Stimulated activated CD4-positive, alpha-beta T cell treated with anti-CD3 and anti-CD28 coated beads, Interleukin-1b, Interleukin-23, amount 100 ng/mL, for 24 hours (primary cell): ENCODE measurements around the gene TRMT44.

Source experiments
- DNase-seq, 4 experiments: peaks; one replicate each; pipeline ENCODE4 v3.0.0-alpha.2; 2020; ENCODE audit warnings: low read depth in 4 of 4, low spot score in 1 of 4

TRMT44 gene

DNA sequence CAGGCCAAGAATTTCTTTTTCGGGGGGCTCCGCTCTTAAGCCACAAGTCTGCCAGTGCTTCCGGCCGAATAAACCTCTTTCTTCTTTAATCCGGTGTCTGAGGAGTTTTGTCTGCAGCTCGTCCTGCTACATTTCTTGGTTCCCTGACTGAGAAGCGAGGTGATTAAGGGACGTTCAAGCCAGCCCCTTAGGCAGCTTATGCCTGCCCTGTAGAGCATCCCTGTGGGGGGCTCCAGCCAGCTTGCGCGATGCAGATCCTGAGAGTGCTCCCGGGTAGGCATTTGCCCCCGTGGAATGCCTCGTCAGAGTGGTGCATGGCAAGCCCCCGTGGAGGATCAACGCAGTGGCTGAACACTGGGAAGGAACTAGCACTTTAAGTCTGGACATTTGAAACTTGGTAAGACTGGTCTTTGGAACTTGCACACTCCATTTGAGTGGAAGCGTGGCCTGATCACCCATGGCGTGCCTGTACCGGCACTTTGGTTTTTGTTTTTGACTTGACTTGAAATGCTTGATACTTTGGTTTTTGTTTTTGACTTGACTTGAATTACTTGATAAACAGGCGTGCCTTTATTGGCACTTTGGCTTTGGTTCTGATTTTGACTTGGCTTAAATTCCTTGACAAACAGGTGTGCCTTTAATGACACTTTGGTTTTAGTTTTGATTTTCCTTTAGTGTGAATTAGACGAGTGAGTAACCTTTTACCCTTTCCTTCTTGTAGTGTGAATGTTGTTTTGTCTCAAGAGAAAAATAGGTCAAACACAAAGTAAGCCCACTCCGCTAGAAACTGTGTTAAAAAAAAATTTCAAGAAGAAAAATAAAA, 6.1 kb upstream of the TRMT44 start:
- no peak for DNase-seq

DNA sequence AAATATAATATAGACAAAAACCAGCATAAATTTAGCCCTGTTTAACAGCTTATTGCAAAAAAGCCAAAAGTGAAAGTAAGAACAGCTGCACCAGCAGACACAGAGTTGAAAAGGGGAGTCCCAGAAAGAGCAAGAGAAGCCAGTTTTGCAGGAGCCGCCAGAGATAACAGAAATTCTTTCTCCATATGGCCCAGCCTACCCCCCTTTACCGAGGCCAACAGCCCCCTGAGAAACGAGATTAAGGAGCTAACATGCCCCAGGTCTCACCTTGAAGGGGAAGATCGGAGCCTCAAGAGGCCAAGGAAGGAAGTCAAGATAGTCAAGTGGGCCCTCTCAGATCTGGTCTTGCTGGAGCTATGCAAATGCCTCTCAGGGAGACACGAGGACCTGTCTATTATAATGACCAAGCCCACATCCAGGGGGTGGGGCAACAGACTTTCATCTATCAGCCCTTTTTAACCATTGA, 4.9 kb upstream of the TRMT44 start:
- no peak for DNase-seq

DNA sequence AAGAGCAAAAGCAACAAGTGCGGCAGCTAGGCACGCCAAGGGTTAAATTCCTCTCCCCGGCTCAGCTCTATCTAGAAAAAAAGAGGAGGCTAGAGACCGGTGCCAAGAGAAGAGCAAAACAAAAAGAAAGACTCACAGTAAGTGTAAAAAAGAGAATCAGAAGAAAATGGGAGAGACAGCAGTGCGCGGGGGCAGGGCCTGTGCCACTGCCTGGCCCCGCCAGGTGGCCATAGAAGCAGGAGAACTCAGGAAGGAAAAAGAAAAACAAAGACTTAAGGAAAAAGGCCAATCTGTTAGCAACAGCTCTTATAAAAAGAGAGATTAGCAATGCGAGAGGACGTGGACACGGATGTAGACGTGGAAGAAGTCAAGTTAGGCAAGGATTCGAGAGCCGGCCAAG, 3.3 kb upstream of the TRMT44 start:
- DNase-seq: no peak

DNA sequence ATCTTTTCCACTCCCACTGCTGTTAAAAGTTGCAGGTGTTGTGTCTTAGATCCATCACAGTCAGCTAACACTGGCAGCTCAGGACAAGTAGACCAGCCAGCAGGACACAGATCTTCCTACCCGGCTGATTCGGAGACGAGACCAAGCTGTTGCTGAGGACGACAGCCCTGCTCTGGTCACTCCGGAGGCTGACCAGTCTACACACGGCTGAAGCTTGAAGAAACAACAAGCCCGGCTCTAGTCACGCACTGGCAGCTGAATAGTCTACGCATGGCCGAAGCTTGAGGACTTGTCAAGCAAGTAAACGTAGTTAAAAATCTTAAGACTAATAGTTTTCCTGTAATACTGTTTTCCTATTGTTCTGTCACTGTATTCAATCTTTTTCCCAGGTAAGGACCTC, 1.8 kb upstream of the TRMT44 start:
- DNase-seq: no peak

DNA sequence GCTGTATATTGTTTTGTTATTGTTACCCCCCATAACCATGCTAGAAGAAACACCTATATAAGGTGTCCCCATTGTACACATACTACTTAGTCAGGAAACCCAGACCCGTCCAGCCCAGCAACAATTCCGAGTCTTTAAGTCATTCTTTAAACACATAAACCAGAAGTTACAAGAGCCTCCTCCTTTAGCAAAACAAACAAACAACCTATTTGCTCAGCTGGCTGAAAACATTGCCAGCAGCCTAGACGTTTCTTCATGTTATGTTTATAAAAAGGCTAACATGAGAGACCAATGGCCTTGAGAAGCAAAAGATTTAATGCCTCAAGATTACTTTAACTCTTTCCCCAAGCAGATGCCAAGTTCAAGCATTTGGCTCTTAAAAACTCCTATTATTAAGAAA, 1.4 kb upstream of the TRMT44 start:
- no peak for DNase-seq

DNA sequence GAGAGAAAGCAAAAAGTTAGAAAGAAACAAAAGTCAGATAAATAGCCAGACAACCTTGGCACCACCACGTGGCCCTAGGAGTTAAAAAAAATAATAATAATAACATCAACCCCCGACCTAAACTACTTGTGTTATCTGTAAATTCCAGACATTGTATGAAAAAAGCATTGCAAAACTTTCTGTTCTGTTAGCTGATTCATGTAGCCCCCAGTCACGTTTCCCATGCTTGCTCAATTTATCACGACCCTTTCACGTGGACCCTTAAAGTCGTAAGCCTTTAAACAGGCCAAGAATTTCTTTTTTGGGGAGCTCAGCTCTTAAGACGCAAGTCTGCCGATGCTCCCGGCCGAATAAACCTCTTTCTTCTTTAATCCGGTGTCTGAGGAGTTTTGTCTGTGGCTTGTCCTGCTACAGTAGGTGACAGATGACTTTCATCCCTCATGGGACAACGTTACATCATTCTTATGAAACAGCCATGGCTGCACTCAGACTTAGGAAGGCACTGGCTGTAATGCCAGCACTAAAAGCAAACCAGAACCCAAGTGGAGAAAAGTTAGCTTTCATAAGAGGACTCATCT, 574 bp upstream of the TRMT44 start:
- DNase-seq: no peak

DNA sequence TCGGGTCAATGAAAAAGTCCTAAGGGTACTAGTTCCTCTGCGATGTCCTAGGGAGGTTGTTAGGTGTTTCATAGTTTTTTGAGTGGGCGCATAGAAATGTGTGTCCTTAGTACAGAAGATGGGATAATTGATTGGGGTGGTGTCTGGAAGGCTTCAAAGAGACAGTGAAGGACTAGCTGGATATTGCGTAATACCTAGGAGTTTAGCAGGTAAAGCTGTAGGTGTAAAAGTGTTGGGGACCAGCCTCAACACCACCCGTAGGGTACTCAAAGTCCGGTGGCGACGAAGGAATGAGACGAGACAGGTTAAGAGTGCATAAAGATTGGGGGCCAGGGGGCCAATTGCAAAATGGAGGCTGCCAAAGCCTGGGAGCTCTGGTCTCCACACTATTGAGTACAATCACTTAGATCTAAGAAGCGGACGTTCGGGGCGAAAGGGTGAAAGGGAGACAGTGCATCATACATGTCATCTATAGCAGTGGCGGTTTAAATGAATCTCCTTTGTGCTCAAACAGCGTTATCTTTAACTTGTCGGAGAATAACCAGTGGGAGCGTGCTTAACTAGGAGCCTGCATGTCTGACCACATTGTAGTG, 1.0 kb downstream of the TRMT44 start:
- DNase-seq: no peak

DNA sequence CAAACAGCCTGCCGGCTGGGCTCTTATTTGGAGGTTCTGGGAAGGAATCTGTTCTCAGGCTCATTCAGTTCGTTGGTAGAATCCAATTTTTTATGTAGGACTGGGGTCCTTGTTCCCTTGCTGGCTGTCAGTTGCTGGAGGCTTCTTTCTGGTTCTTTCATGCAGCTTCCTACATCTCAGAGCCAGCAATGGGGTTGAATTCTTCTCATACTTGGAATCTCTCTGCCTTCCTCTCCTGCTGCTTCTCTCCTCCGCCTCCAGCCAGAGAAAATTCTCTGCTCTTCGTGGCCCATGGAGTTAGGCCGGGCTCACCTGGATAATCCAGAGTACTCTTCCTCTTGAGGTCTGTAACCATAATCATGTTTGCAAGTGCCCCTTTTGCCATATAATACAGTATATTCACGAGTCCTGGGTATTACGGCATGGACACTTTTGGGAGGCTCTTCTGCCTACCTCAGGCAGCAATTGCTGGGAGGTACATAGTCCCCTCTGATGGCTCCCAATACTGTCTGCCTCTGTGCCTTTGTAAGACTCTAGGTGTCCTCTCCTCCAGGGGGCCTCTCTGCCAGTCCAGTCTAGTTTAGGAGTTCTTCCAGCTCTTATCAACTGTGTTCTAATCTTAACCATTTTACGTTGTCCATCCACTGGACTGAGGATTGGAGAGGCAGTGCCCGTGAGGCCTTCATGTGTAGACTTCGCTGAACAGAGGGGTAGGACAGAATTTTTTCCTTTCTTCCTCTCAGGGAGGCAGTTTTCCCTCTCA, 2.2 kb downstream of the TRMT44 start:
- DNase-seq: no peak

DNA sequence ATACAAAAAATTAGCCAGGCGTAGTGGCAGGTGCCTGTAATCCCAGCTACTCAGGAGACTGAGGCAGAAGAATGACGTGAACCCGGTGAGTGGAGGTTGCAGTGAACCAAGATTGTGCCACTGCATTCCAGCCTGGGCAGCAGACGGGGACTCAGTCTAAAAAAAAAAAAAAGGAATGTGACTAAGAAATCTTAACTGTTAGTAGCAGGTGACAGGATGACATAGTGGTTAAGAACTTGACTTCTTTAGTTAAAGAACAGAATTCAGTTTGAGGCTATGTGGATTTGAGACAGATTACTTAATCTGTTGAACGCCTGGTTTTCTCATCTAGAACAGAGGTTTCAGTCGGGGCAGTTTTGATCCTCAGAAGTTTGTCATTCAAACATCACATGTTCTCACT, 3.2 kb downstream of the TRMT44 start:
- no peak for DNase-seq

DNA sequence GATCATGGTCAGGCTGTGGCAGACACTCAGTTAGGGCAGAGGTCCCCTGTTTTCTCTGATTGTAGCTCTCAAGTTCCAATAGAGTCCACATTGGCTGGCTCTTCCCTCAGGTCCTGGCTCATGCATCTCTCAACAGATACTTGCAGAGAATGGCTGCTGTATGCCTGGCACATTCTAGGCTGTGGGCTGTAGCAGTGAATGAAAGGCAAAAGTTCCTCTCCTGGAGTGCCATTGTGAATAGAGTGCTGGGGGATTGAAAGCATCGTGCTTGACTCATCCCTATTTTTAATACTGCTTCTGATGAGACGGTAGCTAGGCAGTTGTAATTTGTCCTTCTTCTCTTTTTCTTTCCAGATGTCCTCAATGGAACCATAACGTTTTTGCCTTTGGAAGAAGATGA, 5.5 kb downstream of the TRMT44 start:
- no peak for DNase-seq

DNA sequence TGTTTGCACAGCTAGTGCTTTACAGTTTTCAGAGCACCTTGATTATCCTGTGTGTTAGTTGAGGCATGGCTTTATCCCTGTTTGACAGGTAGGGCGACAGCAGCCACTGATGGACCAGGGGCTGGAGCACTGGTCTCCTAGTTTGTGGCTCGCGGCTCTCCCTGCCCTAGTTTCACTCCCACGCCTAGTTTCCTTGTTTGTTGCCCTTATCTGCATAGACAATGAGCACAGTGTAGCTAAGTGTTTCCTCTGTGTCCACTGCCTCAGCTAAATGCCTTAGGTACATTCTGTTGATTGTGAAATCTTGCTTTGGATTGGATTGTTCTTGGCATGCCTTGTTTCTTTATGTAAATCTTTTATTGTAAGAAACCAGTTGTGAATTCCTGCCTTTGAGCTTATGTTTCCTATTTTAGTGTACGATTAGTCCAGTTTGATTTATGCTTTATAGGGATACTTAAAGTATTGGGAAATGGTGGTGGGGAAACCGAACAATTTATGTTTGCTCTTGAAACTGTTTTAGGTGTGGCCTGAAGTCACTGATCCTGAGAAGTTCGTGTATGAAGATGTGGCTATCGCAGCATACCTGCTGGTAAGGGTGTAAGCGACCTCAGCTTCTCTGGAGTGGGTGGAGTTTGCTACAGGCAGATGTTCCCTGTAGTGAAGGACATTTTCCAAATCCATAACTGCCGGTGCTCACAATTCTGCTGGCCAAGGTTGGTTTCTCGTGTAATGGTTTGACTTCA, 11.0 kb downstream of the TRMT44 start:
- DNase-seq: no peak

DNA sequence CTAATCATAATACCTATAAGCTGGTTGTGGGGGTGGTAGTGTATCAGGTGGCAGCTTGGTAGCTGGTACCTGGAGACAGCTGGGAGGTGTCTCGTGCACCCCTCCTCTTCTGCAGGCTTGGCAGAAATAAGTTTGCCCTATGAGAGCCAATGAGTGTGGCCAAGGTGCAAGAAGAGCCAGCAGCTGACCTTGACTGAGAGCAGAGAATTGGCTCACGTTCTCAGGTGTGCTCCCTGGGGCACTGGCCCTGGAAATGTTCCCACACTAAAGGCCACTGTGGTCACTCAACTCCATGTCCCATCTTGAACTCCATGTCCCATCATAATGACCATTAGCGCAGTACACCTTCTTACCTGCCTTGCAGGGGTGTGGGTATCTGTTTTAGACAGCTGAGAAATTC, 13.4 kb downstream of the TRMT44 start:
- no peak for DNase-seq

DNA sequence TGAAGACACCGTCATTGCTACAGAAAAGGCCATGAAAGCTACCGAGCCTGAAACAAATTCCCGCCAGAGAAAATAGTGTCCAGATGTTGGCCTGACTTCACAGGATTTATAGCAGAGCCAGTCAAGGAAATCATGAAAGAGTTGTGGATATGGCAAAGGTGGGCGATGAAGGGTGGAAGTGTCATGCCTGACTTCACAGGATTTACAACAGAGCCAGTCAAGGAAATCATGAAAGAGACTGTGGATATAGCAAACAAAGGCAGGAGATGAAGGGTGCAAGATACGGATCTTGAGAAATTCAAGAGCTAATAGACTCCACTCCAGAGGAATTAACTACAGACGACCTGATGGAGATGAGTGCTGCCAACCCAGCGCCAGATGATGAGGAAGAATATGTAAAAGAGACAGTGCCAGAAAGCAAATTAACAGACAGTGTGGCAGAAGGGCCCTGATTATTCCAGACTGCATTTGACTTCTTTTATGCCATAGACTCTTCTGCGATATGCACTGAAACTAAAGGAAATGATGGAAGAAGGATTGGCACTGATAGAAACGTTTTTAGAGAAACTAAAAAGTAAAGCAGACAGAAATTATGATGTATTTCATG, 17.2 kb downstream of the TRMT44 start:
- no peak for DNase-seq

DNA sequence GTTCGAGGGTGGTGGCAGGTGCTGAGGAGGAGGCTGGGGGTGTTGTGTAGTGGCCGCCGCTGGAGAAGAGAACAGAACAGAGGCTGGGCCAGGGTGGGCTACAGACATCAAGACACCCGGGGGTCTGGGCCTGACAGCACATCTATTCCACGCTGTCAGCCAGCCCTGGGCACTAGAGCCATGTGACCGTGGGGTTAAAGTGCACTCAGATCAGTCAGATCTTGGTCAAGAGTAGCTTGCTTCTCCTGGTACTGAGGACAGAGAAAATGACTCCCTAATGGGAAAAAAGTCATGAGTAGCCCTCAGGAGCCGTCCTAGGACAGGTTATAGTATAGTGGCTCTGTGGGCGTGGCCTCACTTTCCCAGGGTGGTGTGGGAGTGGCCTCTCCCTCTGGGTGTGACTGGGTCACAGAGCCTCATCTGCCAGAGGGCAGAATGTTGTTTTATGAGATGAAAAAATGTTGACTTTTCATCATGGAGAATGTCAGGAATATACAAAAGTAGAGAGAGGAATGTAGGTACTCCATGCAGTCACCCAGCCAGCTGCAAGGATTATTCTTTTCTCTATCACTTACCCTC, 19.4 kb downstream of the TRMT44 start:
- no peak for DNase-seq

DNA sequence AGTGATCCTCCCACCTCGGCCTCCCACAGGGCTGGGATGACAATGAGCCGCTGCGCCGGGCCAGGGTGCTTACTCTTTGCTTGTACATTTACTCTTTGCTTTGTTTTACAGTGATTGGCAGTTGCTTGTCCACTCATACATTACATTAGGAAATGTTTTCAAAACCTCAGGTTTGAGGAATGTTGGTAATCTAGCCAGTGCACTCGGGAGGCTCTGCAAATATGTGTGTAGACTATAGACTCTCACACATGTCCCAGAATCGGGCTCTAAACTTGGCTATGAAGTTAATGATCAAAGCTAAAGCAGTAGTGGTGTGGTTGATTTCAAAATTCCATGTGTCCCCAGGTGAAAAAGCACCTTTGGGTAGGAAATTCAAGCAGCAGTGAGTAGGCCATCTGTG, 20.5 kb downstream of the TRMT44 start:
- no peak for DNase-seq

DNA sequence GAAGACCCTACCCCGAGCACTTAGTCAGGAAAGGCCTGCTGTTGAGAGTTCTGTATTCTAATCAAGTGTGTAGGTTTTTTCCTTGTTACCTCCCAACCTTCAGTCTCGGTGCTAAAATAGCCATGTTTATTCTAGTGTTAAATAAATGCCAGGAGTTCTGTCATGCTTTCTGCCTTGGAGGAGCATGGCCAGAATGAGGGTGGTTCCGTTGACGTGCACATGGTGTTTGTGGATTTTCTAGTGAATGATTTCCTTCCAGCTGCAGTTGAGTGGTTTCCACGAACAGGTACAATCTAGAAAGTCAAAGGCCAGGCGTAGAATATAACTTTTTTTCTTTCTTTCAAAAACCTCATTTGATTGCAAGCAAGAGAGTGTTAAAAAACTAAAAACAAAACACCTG, 21.0 kb downstream of the TRMT44 start:
- DNase-seq: no peak

DNA sequence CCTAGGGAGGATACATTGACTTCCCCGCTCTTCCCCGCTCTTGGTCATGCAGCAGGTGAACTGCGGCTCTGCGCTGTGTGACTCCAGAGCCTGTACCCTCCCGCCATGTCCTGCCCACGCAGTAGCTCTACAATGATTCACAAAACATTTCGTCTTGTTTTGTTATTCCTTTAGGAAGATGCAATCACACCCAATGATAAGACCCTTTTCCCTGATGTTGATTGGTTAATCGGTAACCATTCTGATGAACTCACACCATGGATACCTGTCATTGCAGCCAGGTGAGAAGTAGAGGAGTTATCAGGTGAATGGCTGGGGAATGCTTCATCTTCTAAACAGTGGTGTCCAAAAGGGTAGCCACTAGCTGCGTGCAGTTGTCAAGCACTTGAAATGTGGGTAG, 23.2 kb downstream of the TRMT44 start:
- DNase-seq: no peak

DNA sequence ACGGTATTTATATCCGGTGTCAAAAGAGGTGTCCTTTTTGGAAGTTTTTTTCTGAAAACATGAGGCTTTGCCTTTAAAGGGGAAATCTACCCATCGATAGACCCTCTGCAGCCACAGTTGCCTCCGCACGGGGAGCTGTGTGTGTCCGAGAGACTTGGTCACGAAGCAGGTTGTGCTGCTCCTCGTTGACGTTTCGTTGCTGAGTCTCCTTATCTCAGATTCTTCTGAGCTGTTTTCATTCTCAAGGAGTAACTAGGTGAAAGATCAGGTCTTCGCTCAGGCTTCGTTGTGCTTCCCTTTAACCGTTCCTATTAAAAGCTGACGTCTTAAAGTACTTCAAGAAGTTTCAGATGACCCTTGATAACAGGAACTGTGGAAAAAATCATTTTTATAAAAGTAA, 23.8 kb downstream of the TRMT44 start:
- DNase-seq: no peak

DNA sequence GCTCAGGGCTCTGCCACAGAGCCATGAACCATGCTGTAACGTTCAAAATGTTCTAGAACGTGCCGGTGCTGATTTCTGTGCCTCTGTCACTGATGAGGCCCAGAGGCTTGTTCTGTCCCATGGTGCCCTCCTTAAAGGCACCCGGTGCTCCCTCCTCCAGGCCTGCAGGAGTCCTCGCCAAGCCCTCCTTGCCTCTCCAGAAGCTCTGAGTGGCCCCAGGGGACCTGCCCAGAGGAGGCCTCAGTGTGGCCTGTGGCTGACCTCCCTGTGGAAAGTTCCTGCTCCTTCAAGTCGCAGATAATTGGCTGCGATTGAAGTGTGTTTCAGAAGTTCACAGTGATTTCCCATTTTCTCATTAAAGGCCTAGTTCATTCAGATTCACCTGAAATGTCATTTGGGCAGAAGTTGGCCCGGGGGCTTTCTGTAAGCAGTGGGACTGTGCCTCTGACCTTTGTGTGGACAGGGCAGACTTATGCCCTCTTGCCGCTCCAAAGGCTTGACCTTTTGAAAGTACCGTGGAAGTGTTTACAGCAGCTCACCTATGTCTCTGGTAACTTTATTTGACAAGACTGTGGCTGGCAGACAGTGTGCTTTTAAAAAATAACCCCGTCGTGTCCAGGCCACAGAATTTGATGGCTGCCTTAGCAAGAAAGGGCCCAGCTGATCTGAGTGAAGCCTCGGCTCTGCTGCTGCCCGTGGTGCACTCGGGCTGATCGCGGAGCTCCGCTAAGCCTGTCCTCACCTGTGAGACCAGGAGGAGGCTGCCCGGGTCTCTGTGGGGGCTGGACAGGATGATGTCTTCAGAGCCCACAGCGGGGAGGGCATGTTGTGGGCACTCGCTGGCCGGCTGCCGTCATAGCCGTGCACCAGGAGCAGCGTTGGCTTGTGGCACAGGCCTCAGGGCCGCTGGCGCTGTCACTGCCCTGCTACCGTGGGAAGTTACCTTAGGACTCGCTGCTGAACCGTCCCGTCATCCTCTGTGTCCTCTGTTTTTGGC, 25.3 kb downstream of the TRMT44 start:
- no peak for DNase-seq
